ENCODE measurements around the gene NPC1L1.

- TF ChIP-seq CTCF (IDR thresholded peaks at IDR 0.05; ENCODE audit: low read depth, low read length, poor library complexity, severe bottlenecking) (no peak), EZH2phosphoT487 (IDR thresholded peaks at IDR 0.05; ENCODE audit: borderline replicate concordance, low read length) (no peak)
Measured at GRCh38 chr7:44497155-44498027, 43.7 kb downstream of the NPC1L1 start.

Data from DOHH2 (cell line).